ENCODE data around the gene MAPK7.
"Not testable (repeated sequence)": the region's sequence is repeated elsewhere in the genome, so short reads cannot be mapped to it uniquely, and the experiment has no call there.

MAPK7 gene

GRCh38 chr17:19348806-19349205 lies 29.5 kb upstream of the MAPK7 start:
- CTCF ChIA-PET, result no interaction called here
- no peak for TF ChIP-seq ZNF518A (tag by site-specific recombination; conservative IDR thresholded peaks at IDR 0.05; ENCODE audit: low read depth)
- H3K36me3 ChIP-seq (ENCODE audit: control insufficient read depth in 2 of 2, insufficient read depth in 1 of 2, low read length in 2 of 2), result peaks cover 0 to 3% of the 10 kb centered on the region in 2 experiments; a peak in 1 of 3 replicates
- H3K4me3 ChIP-seq (ENCODE audit: low read depth, low read length), result no peak overlapping the region
- H3K27ac ChIP-seq (ENCODE audit: extremely low read depth, low read depth, low read length), result no peak overlapping the region
- POLR2A ChIA-PET, result no interaction called here
- peaks cover 8% of the 10 kb centered on the region for H3K4me1 ChIP-seq (ENCODE audit: control insufficient read depth, insufficient read depth, low read length)
- no peaks in the 10 kb centered on the region for H3K9me3 ChIP-seq (ENCODE audit: control insufficient read depth, insufficient read depth, low read depth, low read length)

- peaks cover 0 to 19% of the 10 kb centered on the region in 2 experiments; a peak in 1 of 3 replicates for H3K36me3 ChIP-seq (ENCODE audit: control insufficient read depth in 2 of 2, insufficient read depth in 1 of 2, low read length in 2 of 2)
- H3K4me1 ChIP-seq (ENCODE audit: control insufficient read depth, insufficient read depth, low read length); POLR2A ChIA-PET; H3K4me3 ChIP-seq (ENCODE audit: low read depth, low read length); H3K27ac ChIP-seq (ENCODE audit: extremely low read depth, low read depth, low read length); H3K9me3 ChIP-seq (ENCODE audit: control insufficient read depth, insufficient read depth, low read depth, low read length): not testable (repeated sequence)
- CTCF ChIA-PET, result interaction anchor here (0.7 to 2.0 kb wide), 4 partner anchors 10 to 409 kb away, joined by 3 to 21 read pairs (median 6); partner anchors contain the start of gene B9D1
These were observed 24.9 kb upstream of the MAPK7 start for GRCh38 chr17:19353401-19353800.

GRCh38 chr17:19354748-19355147 lies 23.6 kb upstream of the MAPK7 start:
- H3K9me3 ChIP-seq (ENCODE audit: control insufficient read depth, insufficient read depth, low read depth, low read length), result no peaks in the 10 kb centered on the region
- TF ChIP-seq ZNF558 (tag by site-specific recombination; IDR thresholded peaks at IDR 0.05) (peak; percentile 93), SP2 (tag by site-specific recombination; IDR thresholded peaks at IDR 0.05) (no peak)
- no peak overlapping the region for H3K27ac ChIP-seq (ENCODE audit: extremely low read depth, low read depth, low read length)
- ChIA-PET CTCF (interaction anchor here (0.6 to 2.0 kb wide), 4 partner anchors 8 to 93 kb away, joined by 3 to 21 read pairs (median 4); partner anchors contain the start of gene B9D1), POLR2A (interaction anchor here (0.8 to 1.0 kb wide), 2 partner anchors 8 to 23 kb away, joined by 3 read pairs; no protein-coding TSS in a partner anchor)
- H3K4me1 ChIP-seq (ENCODE audit: control insufficient read depth, insufficient read depth, low read length), result no peaks in the 10 kb centered on the region
- H3K36me3 ChIP-seq (ENCODE audit: control insufficient read depth in 2 of 2, insufficient read depth in 1 of 2, low read length in 2 of 2), result peaks cover 0 to 31% of the 10 kb centered on the region in 2 experiments; a peak in 1 of 3 replicates
- no peak overlapping the region for H3K4me3 ChIP-seq (ENCODE audit: low read depth, low read length)

- POLR2A ChIA-PET, result interaction anchor here (1.5 kb wide), 1 partner anchor 20 kb away, joined by 5 read pairs; the partner anchor contains the start of gene MAPK7
- CTCF ChIA-PET, result interaction anchor here (1.6 kb wide), 1 partner anchor 410 kb away, joined by 5 read pairs; no protein-coding TSS in a partner anchor
- Histone ChIP-seq H3K36me3 (ENCODE audit: control insufficient read depth in 2 of 2, insufficient read depth in 1 of 2, low read length in 2 of 2) (peaks cover 0 to 37% of the 10 kb centered on the region in 2 experiments; a peak in 1 of 3 replicates), H3K4me1 (ENCODE audit: control insufficient read depth, insufficient read depth, low read length) (peaks cover 5% of the 10 kb centered on the region), H3K4me3 (ENCODE audit: low read depth, low read length) (no peak overlapping the region), H3K27ac (ENCODE audit: extremely low read depth, low read depth, low read length) (no peak overlapping the region), H3K9me3 (ENCODE audit: control insufficient read depth, insufficient read depth, low read depth, low read length) (no peaks in the 10 kb centered on the region)
- no peak for TF ChIP-seq ATF2 (tag by site-specific recombination; IDR thresholded peaks at IDR 0.05; ENCODE audit: low read depth)
These were observed 20.9 kb upstream of the MAPK7 start for GRCh38 chr17:19357351-19357750.

- Histone ChIP-seq H3K9me3 (ENCODE audit: control insufficient read depth, insufficient read depth, low read depth, low read length) (no peaks in the 10 kb centered on the region), H3K4me3 (ENCODE audit: low read depth, low read length) (no peak overlapping the region), H3K4me1 (ENCODE audit: control insufficient read depth, insufficient read depth, low read length) (peaks cover 5% of the 10 kb centered on the region), H3K36me3 (ENCODE audit: control insufficient read depth in 2 of 2, insufficient read depth in 1 of 2, low read length in 2 of 2) (peaks cover 0 to 37% of the 10 kb centered on the region in 2 experiments; a peak in 1 of 3 replicates), H3K27ac (ENCODE audit: extremely low read depth, low read depth, low read length) (no peak overlapping the region)
- ChIA-PET POLR2A (interaction anchor here (1.5 kb wide), 1 partner anchor 20 kb away, joined by 5 read pairs; the partner anchor contains the start of gene MAPK7), CTCF (interaction anchor here (0.8 to 1.6 kb wide), 2 partner anchors 405 to 410 kb away, joined by 3 to 5 read pairs; no protein-coding TSS in a partner anchor)
- TF ChIP-seq GLIS1 (tag by site-specific recombination; IDR thresholded peaks at IDR 0.05) (0 out of 2 replicates have a peak, but pooled peaks have one; percentile 16), REST (tag by site-specific recombination; IDR thresholded peaks at IDR 0.05) (no peak)
These were observed 20.5 kb upstream of the MAPK7 start for GRCh38 chr17:19357761-19358160.
